ENCODE results near the gene ID2. TPM values are rescaled to one million over a fixed set of nuclear protein-coding genes. Genes with fewer than 3 reads are reported as not detected.
A peak's percentile ranks its signal among the peaks of the same experiment; 100 is the strongest.

The ID2 gene
- total RNA-seq, 1 donor from 2014 or later = 59.7 TPM

- no peak for DNase-seq
These were observed 11.3 kb upstream of the ID2 start for GRCh38 chr2:8670580-8670979.

GRCh38 chr2:8671176-8671575 lies 10.7 kb upstream of the ID2 start:
- DNase-seq = no peak

- no peak for DNase-seq
These were observed 10.1 kb upstream of the ID2 start for GRCh38 chr2:8671802-8672201.

GRCh38 chr2:8672940-8673339 lies 8.9 kb upstream of the ID2 start:
- no peak for DNase-seq

- no peak for DNase-seq
These were observed 8.5 kb upstream of the ID2 start for GRCh38 chr2:8673381-8673780.

GRCh38 chr2:8674420-8675009 lies 7.3 kb upstream of the ID2 start:
- no peak for DNase-seq

GRCh38 chr2:8675543-8675942 lies 6.3 kb upstream of the ID2 start:
- DNase-seq = no peak

GRCh38 chr2:8676191-8676920 lies 5.5 kb upstream of the ID2 start:
- peak; percentile 96 for DNase-seq

- DNase-seq = peak; percentile 65
These were observed 4.8 kb upstream of the ID2 start for GRCh38 chr2:8676921-8677645.

- DNase-seq = peak; percentile 84
These were observed 3.9 kb upstream of the ID2 start for GRCh38 chr2:8677646-8678592.

- peak; percentile 97 for DNase-seq
These were observed 2.9 kb upstream of the ID2 start for GRCh38 chr2:8678731-8679566.

GRCh38 chr2:8679567-8679826 lies 2.4 kb upstream of the ID2 start:
- DNase-seq = no peak

GRCh38 chr2:8679827-8680731 lies 1.8 kb upstream of the ID2 start:
- DNase-seq = peak; percentile 64

GRCh38 chr2:8680822-8681760 lies 765 bp upstream of the ID2 start:
- DNase-seq = peak; percentile 70

GRCh38 chr2:8682719-8683667 lies 1.1 kb downstream of the ID2 start:
- DNase-seq = peak; percentile 59

GRCh38 chr2:8684540-8684877 lies 2.7 kb downstream of the ID2 start:
- peak; percentile 40 for DNase-seq

GRCh38 chr2:8684878-8685696 lies 3.2 kb downstream of the ID2 start:
- DNase-seq = peak; percentile 46
